Ectodermal cell (in vitro differentiated cells): ENCODE results near the gene AGPAT4. TPM values are rescaled to one million over a fixed set of nuclear protein-coding genes. Genes with fewer than 3 reads are reported as not detected.
A peak's percentile ranks its signal among the peaks of the same experiment; 100 is the strongest.
"Not testable (repeated sequence)": the region's sequence is repeated elsewhere in the genome, so short reads cannot be mapped to it uniquely, and the experiment has no call there.

Source experiments
- H3K27ac ChIP-seq: 2 replicates; pipeline ENCODE4 v1.7.0; 2013; ENCODE audit warnings: mild to moderate bottlenecking, low read depth, low read length; ENCODE audit not compliant: insufficient read depth, poor library complexity, severe bottlenecking
- H3K27me3 ChIP-seq: 2 replicates; pipeline ENCODE4 v1.7.0; 2013; ENCODE audit warnings: mild to moderate bottlenecking, low read length; ENCODE audit not compliant: insufficient read depth, control insufficient read depth, poor library complexity, severe bottlenecking
- H3K36me3 ChIP-seq: one replicate; pipeline ENCODE4 v1.7.0; 2013; ENCODE audit warnings: low read length; ENCODE audit not compliant: control insufficient read depth, insufficient read depth
- H3K4me1 ChIP-seq: one replicate; pipeline ENCODE4 v1.7.0; 2013; ENCODE audit warnings: low read length; ENCODE audit not compliant: control insufficient read depth, insufficient read depth
- H3K4me3 ChIP-seq: 2 replicates; pipeline ENCODE4 v1.7.0; 2013; ENCODE audit warnings: low read depth, low read length, control low read depth; ENCODE audit not compliant: insufficient read depth
- H3K9me3 ChIP-seq: 2 replicates; pipeline ENCODE4 v1.7.0; 2013; ENCODE audit warnings: mild to moderate bottlenecking, low read length, moderate library complexity; ENCODE audit not compliant: control insufficient read depth
- WGBS, 2 experiments: methylation state at CpG; one replicate each; pipeline ENCODE4 v1.1.7; 2013; ENCODE audit warnings: missing lambda C conversion rate in 2 of 2; 5-methylcytosine and 5-hydroxymethylcytosine counted together
- polyA plus RNA-seq, 4 experiments: library from polyadenylated mRNA; stranded (reverse); fragments of 50-300 nt; gene quantifications; one replicate each; pipeline ENCODE4 v1.2.3, GENCODE V29; 2013

AGPAT4 gene, protein sequence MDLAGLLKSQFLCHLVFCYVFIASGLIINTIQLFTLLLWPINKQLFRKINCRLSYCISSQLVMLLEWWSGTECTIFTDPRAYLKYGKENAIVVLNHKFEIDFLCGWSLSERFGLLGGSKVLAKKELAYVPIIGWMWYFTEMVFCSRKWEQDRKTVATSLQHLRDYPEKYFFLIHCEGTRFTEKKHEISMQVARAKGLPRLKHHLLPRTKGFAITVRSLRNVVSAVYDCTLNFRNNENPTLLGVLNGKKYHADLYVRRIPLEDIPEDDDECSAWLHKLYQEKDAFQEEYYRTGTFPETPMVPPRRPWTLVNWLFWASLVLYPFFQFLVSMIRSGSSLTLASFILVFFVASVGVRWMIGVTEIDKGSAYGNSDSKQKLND
- 42.3 TPM for polyA plus RNA-seq (2013, experiment 1 of 4)
- 39.6 TPM for polyA plus RNA-seq (2013, experiment 2 of 4)
- 28.2 TPM for polyA plus RNA-seq (2013, experiment 3 of 4)
- polyA plus RNA-seq (2013, experiment 4 of 4), result 31.7 TPM

- Histone ChIP-seq H3K27me3 (no peaks in the 10 kb centered on the region), H3K27ac (peak within 1 kb of the TSS; percentile 95), H3K9me3 (no peaks in the 10 kb centered on the region), H3K4me1 (peaks cover 12% of the 10 kb centered on the region), H3K36me3 (no peaks in the 10 kb centered on the region), H3K4me3 (peak within 1 kb of the TSS; percentile 50)
- WGBS, 2 experiments, result 3 to 6% methylated on average over 16 to 21 of the region's 21 CpGs
Observed at GRCh38 chr6:161273752-161274487, at the start of gene AGPAT4. AGPAT4 (minus strand) TSS chr6:161274061; CDS start chr6:161232213, 41,848 bp downstream.

DNA sequence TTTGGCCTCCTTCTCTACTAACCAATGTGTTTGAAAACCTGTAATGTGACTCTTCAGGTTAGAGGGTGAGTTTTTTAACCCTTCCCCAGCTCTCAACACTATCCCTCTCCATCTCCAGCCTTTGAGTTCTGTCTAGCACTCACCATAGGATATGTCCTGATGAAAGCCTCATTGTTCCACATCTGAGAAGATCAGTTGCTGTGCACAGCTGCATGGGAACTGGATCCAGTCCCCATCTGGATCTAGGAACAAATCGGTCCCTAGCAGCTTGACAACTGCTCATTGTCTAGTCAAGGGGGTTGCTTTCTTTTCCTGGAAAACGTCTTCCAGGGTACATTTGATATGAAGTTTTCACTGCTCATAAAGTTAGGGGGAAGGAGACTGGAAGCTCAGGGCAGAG, 45.4 kb upstream of the AGPAT4 start:
- WGBS, 2 experiments, result 85 to 89% methylated on average over 2 of the region's 2 CpGs
- Histone ChIP-seq H3K4me3 (no peak overlapping the region), H3K27ac (peak overlapping the region; percentile 50), H3K4me1 (no peaks in the 10 kb centered on the region), H3K27me3 (no peaks in the 10 kb centered on the region), H3K9me3 (no peaks in the 10 kb centered on the region), H3K36me3 (no peaks in the 10 kb centered on the region)

GRCh38 chr6:161318456-161318855, 44.6 kb upstream of the AGPAT4 start:
- Histone ChIP-seq H3K36me3 (no peaks in the 10 kb centered on the region), H3K27ac (peak overlapping the region; percentile 50), H3K4me1 (no peaks in the 10 kb centered on the region), H3K9me3 (no peaks in the 10 kb centered on the region), H3K4me3 (no peak overlapping the region), H3K27me3 (no peaks in the 10 kb centered on the region)
- WGBS, 2 experiments, result 67 to 71% methylated on average over 6 of the region's 6 CpGs

- no peak overlapping the region for H3K4me3 ChIP-seq
- H3K9me3 ChIP-seq, result no peaks in the 10 kb centered on the region
- 92 to 94% methylated on average over 3 of the region's 3 CpGs for WGBS, 2 experiments
- no peaks in the 10 kb centered on the region for H3K4me1 ChIP-seq
- H3K36me3 ChIP-seq, result no peaks in the 10 kb centered on the region
- H3K27me3 ChIP-seq, result no peaks in the 10 kb centered on the region
- no peak overlapping the region for H3K27ac ChIP-seq
Observed at GRCh38 chr6:161316531-161316930, 42.7 kb upstream of the AGPAT4 start.

DNA sequence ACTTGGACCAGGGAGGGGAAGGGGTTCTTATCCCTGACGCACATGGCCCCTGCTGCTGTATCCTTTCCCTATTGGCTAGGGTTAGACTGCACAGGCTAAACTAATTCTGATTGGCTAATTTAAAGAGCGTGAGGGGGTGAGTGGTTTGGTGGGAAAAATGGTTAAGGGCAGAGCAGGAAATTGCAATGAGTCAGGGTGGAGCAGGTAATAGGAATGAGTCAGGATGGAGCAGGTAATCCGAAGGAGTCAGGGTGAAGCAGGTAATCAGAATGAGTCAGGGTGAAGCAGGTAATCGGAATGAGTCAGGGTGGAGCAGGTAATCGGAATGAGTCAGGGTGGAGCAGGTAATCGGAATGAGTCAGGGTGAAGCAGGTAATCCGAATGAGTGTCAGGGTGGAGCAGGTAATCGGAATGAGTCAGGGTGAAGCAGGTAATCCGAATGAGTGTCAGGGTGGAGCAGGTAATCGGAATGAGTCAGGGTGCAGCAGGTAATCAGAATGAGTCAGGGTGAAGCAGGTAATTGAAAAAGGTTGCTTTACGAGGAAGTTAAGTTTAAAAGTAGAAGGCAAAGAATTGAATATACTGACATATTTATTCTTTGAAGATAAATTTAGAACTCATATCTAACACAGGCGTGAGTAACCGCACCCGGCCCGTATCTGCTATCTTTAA, 41.5 kb upstream of the AGPAT4 start:
- H3K27ac ChIP-seq, H3K9me3 ChIP-seq, H3K36me3 ChIP-seq, H3K27me3 ChIP-seq, H3K4me1 ChIP-seq, H3K4me3 ChIP-seq: not testable (repeated sequence)
- WGBS, 2 experiments, result 86% methylated on average over 11 of the region's 15 CpGs

- not testable (repeated sequence) for H3K4me1 ChIP-seq, H3K36me3 ChIP-seq, H3K9me3 ChIP-seq, H3K4me3 ChIP-seq, H3K27ac ChIP-seq, H3K27me3 ChIP-seq
- WGBS, 2 experiments, result 90 to 91% methylated on average over 19 to 20 of the region's 20 CpGs
Observed at GRCh38 chr6:161314541-161315245, 40.8 kb upstream of the AGPAT4 start.

DNA sequence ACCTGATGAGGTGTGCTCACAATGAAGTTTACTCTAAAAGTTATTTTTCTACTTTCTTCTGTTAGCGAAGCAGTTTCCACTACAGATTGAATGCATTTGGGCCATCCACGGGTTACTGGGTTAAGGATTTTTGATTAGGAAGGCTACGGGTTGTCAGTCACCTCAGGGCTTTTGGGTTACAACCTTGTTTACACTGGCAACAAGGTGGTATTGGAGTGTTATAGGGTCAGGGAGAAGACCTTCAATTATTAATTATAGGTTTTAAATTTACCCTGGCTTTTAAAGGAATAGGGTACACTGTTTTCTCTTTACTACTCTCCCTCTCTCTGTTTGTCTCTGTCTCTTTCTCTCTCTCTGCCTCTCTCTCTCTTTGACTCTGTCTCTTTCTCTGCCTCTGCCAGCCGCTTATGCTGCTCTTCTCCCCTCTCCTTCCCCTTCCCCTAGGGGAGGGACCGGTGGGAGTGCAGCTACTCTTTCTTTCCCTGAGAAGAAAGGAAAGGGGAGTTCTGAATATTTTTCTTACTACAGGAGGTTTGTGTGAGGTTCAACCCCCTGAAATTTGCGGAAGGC, 40.2 kb upstream of the AGPAT4 start:
- Histone ChIP-seq H3K4me3 (no peak overlapping the region), H3K9me3 (no peaks in the 10 kb centered on the region), H3K27me3 (no peaks in the 10 kb centered on the region), H3K27ac (no peak overlapping the region), H3K4me1 (no peaks in the 10 kb centered on the region), H3K36me3 (no peaks in the 10 kb centered on the region)
- 92 to 94% methylated on average over 5 of the region's 6 CpGs for WGBS, 2 experiments

GRCh38 chr6:161313475-161313874, 39.6 kb upstream of the AGPAT4 start:
- H3K27me3 ChIP-seq, H3K4me1 ChIP-seq, H3K36me3 ChIP-seq, H3K4me3 ChIP-seq, H3K27ac ChIP-seq, H3K9me3 ChIP-seq: not testable (repeated sequence)
- 46 to 67% methylated on average over 2 to 3 of the region's 3 CpGs for WGBS, 2 experiments

DNA sequence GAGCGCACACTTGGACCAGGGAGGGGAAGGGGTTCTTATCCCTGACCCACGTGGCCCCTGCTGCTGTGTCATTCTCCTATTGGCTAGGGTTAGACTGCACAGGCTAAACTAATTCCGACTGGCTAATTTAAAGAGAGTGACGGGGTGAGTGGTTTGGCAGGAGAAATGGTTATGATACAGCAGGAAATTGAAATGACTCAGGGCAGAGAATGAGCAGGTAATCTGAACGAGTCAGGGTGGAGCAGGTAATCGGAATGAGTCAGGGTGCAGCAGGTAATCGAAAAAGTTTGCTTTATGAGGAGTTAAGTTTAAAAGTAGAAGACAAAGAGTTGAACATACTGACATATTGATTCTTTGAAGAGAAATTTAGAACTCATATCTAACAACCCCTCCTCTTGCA, 35.9 kb upstream of the AGPAT4 start:
- not testable (repeated sequence) for H3K27ac ChIP-seq, H3K27me3 ChIP-seq, H3K4me1 ChIP-seq, H3K4me3 ChIP-seq, H3K36me3 ChIP-seq, H3K9me3 ChIP-seq
- WGBS, 2 experiments, result 95% methylated on average over 7 of the region's 7 CpGs
